ENCODE results near the gene RAD51B.
"Not testable (repeated sequence)": the region's sequence is repeated elsewhere in the genome, so short reads cannot be mapped to it uniquely, and the experiment has no call there.

Gene RAD51B

DNA sequence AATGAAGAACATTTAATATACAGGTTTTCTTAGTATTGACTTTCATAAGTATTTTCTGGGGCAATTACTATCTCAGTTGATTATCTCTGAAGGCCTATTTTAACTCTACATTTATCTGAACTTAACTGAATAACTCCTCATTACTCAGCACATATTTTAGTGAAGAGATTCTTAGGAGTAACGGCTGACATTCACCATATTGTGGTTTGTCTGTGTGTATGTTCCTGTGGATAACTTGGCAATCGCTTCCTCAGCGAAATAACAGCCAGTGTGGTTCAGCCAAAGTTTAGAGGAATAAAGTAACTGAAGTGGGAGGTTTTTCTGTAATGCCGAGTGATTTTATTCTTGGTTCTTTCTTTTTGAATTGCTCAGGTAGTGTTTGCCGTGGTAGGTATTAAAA lies 168.0 kb downstream of the RAD51B start:
- DNase-seq = no peak

DNA sequence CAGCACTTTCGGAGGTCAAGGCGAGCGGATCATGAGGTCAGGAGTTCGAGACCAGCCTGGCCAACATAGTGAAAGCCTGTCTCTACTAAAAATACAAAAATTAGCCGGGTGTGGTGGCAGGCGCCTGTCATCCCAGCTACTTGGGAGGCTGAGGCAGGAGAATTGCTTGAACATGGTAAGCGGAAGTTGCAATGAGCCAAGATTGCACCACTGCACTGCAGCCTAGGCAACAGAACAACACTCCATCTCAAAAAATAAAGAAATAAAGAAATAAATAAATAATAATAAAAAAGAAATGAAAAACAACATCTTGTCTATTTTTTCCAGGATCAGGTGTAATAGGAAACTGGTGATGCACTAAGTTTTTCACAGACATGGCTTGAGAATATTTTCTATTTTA lies 168.6 kb downstream of the RAD51B start:
- not testable (repeated sequence) for DNase-seq

DNA sequence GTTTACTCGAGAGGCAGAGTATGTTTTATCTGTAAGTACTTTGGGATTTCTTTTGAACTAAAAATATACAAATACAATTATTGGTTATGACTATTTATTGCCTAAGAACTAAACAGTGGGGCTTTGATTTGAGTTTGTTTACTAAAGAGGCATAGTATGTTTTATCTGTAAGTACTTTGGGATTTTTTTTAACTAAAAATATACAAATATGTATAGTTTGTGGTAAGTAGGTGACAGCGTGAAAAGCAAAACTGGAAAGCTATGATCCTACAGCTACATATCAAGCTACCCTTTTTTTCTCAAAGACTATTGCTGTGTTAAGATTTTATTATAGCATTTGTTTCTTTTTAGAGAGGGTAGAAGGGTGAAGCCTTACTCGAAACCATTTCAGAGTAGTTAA lies 171.0 kb downstream of the RAD51B start:
- DNase-seq = no peak

DNA sequence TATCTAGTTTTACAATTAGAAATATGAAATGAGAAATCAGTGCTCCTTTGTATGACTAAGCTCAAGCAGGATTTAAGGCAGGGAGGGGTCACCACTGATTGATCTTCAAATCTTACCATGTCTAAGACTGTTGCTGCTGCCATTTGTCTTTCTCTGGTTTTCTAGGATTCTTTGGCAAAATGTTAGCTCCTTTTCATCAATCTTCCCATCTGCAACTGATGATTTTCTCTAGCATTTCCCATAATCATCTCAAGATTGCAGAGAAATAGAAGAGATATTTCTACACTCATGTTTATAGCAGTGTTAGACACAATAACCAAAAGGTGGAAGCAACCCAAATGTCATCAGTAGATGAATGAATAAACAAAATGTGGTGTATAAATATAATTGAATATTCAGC lies 175.0 kb downstream of the RAD51B start:
- no peak for DNase-seq

DNA sequence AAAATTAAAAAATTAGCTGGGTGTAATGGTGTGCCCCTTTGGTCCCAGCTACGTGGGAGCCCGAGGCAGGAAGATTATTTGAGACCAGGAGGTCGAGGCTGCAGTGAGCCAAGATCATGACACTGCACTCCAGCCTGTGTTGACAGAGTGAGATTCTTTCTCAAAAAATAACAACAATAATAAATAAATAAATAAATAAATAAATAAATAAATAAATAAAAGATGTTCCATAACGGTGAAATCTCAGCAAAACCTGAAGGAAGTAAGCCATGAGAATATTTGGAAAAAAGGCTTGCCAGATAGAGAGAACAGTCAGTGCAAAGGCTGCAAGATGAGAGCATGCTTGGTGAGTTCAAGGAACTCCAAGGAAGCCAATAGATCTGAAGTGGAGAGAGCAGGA lies 176.7 kb downstream of the RAD51B start:
- no peak for DNase-seq

DNA sequence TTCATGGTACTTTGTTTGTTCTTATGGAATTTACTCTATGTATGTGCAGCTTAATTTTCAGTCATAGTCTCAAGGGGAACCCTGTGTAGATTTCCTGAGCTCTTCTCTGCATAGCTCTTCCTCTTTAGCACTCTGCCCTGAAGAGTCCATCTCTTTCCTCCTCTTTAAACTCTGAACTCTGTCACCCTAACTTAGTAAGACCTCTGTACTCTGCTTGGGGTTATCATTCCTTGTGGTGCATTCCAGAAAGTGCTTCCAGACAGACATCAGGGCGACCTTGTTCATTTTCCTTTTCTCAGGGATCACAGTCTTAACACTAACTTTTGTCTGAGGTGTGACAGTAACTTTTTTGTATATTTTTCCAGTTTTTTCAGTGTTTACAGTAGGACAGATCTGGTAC lies 179.3 kb downstream of the RAD51B start:
- DNase-seq = no peak

DNA sequence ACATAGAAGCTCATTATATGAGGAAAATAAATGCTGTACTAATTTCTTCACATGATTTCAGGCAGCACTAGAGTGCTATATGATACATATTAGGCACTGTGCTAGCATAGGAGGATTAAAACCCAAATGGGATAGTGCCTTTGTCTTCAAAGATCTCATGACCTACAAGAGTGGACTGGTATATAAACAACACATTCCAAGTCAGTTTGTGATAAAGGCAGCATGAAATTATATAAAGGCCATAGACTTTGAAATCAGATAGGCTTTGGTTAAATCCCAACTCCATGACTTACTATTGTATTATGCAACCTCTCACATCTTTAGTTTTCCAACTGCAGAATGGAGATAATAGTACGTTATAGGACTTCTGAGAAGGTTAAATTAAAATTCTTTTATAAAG lies 179.7 kb downstream of the RAD51B start:
- DNase-seq = no peak

DNA sequence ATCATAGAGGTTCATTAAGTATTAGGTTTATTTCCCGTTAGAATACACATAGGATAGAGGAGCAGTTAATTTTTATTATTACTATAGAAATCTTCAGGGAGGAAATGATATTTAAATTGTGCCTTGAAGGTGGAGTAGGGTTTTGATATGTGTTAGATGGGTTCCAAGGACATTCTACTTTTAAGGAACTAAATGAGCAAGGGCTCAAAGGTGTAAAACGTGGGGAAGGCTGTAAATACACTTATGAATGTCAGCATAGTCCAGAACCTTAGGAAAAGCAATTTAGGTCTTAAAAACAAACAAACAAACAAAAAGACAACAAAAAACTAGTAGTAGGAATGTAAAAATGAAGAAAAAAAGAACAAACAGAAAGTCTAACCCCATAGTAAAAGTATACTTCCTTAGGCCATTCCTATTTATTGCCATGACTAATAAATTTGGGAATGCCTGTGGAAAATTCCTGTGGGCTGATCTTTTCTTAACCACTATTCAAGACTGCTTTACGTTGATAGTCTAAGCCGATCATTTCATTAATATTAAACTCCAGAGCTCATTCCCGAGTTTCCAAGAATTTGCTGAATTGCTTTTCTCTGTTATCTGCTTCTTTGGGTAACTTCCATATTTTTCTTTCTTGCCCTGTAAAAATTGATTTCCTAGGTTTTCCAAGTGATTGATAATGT lies 180.3 kb downstream of the RAD51B start:
- no peak for DNase-seq

DNA sequence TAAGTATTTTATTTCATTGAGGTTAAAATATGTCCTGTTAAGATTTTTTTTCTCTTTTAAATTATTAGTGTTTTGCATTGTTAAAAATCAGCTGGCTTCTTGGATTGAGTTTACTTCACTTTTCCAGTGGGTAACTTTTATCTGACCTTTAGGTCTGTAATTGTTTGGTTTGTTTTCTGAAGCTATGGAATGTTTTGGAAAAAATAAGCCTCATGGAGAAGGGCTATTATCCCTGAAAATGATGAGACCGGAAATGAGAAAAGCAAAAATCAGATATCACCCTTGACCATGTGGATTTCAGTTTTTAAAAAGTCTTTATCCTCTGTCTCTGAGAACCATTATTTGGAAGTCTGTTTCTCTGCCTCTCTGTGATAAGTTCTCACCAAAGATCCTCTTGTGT lies 180.9 kb downstream of the RAD51B start:
- no peak for DNase-seq

DNA sequence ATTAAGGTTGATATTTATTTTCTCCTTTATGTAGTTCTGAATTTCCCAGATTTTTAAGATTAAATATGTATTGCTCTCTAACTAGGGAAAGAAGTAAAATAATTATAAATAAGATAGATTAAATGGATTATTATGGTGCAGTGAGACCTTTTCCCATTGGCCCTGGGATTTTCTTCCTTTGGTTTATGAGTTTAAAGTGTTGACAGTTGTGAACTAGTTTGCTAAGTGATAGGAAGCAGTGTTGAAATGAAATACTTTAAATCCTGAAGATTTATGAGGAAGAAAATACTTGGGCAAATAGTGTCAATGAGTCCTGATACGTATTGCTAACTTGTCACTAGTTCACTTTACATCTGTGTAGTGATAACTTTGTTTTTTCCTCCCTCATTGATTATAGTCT lies 188.9 kb downstream of the RAD51B start:
- no peak for DNase-seq

DNA sequence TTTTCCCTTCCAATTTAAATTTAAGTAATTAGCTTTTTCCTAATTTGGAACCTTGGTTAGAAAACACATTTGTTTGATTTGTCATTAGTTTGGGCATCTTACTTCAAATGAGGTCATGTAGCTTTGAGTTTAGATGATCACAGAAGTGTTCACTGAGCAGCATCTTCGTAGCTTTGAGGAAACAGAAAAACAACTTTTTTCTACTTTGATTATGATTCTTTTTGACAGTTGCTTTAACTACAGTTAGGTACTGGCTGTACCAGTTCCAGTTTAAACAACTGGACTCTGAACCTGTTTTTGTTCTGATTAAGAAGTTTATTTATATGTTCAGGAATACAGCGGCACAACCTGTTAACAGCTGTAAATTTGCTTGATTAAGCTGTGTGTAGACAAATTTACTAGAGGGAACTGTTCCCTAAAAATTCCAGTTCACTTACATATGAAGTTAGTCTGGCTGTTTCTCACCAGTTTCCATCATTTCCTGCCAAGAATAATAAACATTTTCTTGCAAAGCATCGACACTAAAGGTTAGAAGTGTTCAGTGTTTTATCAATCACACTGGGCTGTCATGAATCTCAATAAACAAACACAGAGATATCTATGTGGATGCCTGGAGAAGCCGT lies 191.9 kb downstream of the RAD51B start:
- no peak for DNase-seq

DNA sequence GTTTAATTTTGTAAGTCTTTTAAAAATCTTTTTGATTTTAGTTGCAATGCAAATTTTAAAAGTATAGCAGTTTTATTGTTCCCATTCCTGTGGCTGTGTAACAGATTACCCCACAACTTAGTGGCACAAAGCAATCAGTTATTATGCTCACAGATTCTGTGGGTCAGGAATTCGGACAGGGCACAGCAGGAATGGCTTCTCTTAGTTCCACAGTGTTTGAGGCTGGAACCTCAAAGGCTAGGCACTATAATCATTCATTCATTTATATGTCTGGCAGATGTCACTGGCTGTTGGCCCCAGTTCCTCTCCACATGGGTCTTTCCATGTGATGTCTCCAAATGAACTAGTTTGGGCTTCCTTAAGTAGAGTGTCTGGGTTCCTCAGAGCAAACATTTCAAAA lies 193.3 kb downstream of the RAD51B start:
- DNase-seq = no peak

DNA sequence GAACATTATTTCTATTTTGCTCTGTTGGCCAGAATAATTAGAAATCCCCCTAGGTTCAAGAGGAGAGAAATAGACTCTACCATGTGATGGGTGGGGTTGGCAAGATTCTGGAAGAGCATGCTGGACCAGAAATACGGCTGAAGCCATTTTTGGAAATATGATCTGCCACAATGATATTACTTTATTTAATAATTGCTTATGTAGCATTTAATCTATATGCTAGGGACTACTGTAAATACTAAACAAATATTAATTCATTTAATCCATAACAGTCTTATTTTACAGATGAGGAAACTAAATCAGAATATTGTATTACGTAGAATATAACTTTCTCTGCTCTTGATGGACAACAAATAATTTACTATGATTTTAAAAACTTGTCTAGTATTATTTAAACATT lies 193.7 kb downstream of the RAD51B start:
- DNase-seq = no peak

DNA sequence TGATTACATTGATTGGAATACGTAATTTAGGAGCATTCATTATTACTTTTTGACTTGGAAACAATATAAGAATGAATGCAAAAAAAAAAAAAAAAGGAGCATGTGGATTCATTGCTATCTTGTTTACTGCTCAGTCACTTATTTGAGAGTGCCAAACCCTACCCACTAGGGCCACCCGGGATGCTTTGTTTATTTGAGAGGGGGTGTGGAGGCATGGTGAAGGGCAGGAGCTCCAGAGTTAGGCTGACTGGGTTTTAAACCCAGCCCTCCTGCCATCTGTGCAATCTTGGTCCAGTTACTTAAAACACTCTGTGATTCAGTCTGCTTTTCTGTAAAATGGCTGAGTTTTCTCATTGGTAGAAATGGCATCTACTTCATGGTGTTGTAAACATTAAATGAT lies 195.2 kb downstream of the RAD51B start:
- no peak for DNase-seq

DNA sequence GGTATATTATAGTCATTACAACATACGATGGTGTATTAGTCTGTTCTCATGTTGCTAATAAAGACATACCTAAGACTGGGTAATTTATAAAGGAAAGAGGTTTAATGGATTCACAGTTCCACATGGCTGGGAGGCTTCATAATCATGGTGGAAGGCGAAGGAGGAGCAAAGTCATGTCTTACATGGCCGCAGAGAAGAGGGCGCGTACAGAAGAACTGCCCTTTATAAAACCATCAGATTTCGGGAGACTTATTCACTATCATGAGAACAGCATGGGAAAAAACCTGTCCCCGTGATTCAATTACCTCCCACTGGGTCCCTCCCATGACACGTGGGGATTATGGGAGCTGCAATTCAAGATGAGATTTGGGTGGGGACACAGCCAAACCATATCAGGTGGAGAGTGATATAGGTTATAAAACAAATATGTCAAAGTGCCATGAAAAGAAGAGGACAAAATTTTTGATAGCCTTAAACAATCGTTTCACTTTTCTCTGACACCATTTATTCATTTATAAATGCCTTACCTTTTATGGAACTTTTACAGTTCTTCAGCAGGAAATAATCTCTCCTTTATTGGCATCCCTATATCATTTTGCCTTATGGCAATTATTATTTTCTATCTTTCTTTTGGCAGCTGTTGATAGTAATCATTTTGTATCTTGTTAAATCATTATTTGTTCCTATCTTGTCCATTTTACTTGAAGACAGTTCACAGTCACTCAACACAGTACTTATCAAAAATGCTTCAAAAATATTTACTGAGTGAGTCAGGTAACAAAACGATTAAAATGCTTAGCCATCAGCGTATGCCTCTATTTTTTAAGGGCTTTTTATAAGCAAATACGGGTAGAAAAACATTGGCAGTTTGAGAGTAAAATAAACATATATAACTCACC lies 196.0 kb downstream of the RAD51B start:
- no peak for DNase-seq

DNA sequence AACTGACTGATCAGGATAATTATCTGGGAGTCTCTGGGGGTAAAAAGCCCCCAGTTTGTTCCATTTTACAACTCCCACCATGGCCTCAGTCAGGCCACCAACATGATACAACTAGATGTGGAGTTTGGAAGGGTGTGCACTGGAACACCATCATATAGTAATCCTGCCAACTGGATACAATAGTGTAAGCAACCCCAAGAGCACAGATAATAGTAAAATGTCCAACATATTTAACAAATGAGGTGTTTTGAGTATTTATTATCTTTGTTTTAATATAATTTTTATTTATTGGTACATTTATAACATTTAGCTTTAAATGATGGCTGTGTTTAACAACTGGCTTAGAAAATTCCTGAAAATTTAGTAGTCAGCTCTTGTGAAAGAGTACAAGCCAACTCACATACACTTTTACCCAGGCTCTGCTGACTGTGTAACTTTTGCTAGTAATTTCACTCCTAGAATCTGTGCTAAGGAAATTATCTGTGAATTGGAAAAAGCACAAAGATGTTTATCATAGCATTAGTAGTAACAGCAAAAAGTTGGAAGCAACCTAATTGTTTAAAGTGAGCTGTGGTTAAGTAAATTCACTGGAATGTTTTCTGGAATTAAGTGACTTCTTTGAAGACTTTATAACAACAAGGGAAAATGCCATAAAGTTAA lies 196.8 kb downstream of the RAD51B start:
- DNase-seq = no peak

DNA sequence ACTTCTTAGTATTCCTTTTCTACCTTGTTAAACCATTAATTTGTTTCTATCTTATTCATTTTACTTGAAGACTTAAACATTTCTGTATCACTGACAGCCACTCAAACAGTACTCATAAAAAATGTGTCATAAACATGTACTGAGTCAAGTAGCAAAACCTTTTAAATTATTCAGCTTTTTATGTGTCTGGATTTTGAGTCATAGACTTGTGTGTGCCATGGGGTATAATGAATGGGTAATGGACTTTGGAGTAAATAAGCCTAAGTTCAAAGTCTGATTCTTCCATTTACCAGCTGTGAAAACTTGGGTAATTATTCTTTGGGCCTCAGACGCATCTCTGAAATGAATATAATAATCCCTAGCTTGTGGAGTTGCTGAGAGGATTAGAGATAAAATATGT lies 199.0 kb downstream of the RAD51B start:
- no peak for DNase-seq

DNA sequence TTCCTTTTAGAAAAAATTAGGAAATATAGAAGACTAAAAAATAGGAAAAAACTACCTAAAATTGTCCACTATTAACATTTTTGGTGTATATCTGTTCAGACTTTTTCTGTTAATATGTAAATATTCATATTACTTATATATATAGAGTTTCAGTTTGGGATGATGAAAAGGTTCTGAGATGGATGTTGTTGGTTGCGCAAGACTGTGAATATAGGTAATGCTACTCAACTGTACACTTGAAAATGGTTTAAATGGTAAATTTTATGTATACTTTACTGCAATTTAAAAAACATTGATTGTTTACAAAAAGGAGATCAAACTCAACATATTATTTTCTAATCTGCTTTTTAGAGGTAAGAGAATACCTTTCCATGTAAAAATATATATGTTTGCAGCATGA lies 200.9 kb downstream of the RAD51B start:
- no peak for DNase-seq

DNA sequence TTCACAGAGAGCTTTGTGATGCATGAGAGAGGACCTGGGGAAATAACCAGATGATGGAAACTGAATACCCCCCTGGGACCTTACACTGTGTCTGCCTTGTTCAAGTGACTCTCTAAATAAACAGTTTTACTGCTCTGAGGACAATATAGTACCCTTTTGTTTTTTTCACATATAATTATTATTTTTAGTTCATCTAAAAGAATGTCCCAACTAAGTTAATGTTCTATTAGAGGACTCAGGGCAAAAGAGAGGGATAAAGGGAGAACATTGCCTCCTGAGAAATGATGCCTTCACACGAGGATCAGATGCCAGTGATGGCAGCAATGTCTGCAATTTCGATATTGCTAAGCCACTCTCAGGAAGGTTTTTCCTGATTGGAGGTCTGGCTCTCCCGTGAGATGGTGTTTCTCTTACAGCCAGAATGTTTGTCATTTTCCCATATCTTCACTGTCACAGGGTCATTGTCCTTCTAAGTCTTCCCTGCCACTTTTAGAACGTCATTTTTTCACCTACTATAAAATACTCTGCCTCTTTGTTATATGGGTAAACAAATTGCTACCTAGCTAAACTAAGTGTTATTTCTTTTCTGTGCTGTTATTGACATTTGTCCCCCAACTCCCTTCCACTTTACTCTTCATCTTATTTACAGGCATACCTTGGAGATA lies 201.6 kb downstream of the RAD51B start:
- DNase-seq = no peak

DNA sequence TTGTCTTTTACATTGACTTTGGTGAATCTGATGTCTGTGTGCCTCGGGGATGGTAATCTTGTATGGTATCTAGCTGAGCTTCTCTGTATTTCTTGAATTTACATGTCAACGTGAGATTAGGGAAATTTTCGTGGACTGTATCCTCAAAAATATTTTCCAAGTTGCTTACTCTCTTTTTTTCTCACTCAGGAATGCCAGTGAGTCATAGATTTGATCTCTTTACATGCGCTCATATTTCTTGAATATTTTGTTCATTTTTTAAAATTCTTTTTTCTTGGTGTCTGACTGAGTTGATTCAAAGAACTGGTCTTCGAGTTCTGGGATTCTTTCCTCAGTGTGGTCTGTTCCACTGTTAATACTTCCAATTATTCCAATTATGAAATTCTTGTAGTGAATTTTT lies 207.7 kb downstream of the RAD51B start:
- DNase-seq = no peak

DNA sequence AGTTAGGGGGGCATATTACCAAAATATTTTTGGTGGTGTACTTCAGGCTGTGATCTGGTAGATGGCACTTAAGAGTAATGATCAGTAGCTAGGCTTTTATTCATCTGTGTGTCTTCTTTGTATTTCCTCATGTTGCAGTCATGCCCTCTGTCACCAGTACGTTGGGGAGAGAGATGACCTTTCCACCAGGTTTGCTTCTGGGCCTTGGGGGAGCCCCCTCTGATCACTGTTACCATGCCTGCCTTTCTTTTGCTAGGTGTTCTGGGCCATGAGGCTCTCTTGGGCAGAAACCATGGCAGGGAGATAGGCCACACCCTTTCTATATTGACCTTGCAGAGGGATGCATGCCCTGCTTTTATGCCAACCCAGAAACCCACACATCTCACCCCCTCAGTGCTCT lies 208.5 kb downstream of the RAD51B start:
- no peak for DNase-seq

DNA sequence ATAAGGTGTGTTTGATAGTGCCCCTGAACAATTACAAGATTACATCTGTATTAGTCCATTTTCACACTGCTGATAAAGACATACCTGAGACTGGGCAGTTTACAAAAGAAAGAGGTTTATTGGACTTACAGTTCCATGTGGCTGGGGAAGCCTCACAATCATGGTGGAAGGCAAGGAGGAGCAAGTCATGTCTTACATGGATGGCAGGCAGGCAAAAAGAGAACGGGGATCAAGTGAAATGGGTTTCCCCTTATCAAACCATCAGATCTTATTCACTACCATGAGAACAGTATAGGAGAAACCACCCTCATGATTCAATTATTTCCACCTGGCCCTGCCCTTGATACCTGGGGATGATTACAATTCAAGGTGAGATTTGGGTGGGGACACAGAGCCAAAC lies 211.4 kb downstream of the RAD51B start:
- not testable (repeated sequence) for DNase-seq

DNA sequence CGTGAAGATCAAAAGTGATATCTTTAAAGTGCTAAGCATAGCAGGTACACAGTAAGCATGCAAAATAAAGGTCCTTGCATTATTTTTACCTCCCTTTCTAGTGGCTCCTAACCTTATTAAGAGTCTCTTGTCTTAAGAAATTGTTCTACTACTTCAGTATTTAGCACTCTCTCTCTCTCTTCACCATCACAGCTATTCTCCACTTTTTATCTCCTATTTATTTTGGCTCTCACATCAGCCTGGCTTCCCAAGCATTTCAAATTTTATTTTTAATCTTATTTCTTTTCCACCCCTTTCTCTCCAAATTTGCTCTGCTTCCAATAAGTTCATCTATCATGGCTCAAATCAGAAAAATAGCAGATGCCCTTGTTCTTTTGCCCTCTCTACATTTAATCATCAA lies 212.6 kb downstream of the RAD51B start:
- DNase-seq = no peak

Data from stimulated activated CD4-positive, alpha-beta T cell treated with anti-CD3 and anti-CD28 coated beads, Interleukin-4, amount 100 ng/mL, for 1 hour (primary cell).